Measurements from ENCODE around the gene AKIRIN2. TPM values are rescaled to one million over a fixed set of nuclear protein-coding genes. Genes with fewer than 3 reads are reported as not detected.

AKIRIN2 gene
- total RNA-seq, 1 donor from 2014 or later: 15.1 TPM

DNA sequence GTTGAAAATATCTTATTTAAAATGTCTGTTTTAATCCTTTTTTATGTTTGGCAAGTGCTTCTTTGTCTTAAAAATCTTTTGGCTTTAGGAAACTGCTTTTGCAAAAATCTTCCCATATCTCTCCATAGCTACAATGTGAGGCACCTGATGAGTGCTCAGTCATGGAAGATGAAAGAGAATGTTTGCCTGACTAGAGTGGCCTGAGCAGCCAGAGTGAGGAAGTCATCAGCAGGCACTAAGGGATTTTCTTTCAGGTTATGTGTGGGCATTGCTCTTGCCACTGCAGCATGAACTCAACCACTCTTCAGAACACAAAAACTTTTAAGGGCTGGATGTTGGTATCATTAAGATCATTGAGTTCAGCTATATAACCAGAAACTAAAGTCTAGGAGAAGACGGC, 47.9 kb downstream of the AKIRIN2 start:
- DNase-seq: no peak

DNA sequence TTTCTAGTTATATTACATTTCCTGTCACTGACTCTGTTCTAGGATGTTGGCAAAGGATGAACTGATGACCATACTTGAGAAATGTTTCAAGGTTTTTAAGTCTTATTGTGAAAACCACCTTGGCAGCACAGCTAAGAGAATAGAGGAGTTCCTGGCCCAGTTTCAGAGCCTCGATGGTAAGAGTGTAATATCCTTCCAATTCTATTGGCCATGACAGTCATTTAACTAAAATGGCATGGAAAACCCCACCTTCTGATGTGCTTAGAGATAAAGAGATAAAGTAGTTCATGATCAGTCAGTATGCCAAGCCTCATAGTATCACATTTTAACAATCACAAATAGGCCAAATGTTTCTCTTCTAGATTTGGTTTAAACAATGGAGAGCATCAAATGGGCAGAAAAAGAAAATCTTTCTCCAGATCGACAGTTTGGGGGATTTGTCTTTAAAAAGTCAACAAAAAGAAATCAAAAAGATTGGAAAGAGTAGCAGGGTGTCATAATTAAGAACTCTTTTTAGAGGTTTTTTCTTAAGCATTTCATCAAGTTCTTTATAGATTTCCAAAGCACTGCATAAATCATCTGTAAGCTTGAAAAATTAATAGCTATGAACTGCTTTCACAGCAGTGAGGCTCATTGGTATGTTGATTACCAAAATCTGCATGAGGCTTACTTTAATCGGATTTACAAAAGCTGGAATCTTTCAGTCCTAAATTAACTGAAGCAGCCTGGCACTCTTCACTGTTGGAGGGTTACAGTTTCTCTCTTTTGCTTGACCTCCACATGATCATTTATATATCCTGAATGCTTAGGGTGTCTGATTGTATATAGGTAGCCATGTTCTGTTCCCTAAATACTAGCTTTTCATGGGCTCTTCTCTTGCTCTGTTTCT, 48.7 kb downstream of the AKIRIN2 start:
- DNase-seq: no peak

DNA sequence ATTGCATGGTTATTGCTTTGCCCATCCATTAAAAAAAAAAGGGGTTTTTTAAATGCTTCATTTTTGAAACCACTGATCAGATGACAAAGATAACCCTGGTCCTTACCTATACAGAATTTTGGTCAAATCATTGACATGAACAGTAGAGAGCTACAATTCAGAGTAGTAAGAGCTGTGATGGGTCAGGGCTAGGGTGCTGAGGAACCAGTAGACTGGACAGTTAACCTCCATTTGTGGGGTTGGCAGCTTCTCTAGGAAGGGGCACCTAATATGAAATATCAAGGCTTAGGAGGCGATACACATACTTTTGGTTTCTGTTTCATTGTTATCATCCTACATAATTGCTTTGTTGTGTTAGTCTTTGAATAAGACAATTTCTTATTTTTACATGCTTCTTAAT, 57.0 kb downstream of the AKIRIN2 start:
- peak; percentile 11 for DNase-seq

DNA sequence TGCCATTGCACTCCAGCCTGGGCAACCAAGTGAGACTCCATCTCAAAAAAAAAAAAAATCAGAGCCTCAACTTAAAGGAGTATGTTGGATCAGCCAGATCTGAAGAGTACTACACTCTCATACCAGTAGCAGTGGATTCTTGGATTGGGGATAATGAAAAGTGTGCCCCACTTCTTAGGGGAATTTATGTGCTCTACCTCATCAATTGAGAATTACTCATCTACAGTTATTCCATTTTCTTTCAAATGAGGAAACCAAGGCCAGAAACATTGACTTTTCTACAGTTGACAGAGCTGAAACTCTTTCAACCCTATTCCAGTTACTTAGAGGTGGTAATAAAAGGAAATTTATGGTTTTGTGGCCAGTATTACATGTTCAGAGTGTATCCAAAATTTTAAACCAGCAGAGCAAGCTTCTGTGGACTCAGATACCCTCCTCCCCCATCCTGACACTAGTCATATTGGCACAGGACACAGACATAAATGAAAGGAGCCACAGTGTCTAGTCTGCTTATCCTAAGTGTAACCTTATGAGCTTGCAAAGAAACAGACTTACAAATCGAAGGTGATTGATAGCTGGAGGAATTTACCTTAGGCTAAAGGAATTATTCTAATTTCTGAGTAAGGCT, 60.9 kb downstream of the AKIRIN2 start:
- no peak for DNase-seq

DNA sequence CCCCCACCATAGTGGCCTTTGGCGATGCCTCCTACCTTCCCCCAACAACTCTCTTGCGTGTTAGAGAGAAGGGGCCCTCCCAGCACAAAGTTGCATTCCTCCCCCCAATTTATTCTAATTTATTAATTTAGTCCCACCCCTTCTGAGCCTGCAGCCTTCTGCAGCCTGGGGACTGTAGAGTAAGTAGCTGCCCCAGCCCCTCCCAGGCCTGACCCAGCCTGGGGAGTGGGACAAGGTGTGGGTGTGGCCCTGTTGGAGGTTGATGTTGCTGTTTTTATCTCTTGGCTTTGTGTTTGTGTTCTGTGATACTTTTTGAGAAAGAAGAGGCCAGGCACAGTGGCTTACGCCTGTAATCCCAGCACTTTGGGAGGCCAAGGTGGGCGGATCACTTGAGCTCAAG, 62.7 kb downstream of the AKIRIN2 start:
- no peak for DNase-seq

DNA sequence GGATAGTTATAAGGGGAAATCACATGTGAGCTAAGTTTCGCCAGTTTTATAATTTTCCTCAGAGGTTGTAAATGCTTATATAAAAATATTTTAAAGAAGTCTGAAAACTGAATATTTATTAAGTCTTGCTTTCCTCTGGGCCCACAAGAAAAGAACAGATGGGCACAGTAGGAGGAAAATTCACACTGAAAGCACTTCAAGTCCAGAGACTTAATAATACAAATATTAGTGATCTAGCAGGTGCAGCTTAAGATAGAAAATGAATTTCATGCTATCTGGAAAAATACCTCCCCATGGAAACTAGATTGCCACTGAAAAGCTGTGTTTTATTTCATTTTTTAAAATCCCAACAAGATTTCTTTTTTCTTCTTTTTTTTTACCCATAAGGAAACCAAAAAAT, 64.9 kb downstream of the AKIRIN2 start:
- DNase-seq: no peak

DNA sequence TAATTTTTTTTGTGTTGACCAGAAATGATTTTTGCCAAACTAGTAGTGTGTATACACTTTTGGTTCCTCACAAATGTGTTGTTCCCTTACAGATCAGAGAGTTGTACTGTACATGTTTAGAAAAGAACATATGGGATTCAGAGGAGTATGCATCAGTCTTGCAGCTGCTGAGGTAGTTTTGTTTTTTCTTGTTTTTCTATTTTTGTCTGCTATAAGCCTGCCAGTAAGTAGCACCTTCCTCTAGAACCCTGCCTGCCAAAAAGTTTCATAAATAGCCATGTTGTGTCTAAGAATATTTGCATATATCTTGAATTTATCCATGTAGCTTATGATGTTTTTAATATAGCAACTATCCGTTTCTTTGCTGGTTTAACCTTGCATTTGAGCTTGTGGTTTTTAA, 65.7 kb downstream of the AKIRIN2 start:
- no peak for DNase-seq

DNA sequence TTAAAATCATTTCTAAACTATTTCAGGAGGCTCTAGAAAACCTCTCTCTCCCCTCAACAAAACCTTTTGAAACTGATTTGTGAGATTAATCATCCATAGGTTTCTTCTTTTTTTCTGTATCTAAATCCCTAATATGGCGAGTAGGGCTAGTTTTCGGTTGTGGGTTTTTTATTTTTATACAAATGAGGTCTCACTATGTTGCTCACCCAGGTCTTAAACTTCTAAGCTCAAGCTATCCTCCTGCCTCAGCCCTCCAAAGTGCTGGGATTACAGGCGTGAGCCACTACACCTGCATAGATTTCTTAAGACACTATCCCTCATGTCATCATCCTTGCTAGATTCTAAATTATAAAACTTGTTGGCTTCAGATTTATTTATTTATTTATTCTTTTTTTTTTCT, 68.2 kb downstream of the AKIRIN2 start:
- DNase-seq: no peak

DNA sequence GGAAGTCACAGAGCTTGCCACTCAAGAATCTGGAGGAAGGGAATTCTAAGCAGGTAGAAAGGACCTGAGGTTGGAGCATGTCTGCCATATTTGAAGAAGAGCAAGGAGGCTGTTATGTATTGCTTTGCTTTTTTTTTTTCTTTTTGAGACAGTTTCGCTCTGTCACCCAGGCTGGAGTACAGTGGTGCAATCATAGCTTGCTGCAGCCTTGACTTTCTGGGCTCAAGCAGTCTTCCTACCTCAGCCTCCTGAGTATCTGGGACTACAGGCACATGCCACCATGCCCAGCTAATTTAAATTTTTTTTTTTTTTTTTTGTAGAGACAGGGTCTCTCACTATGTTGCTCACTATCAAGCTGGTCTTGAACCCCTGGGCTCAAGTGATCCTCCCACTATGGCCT, 71.3 kb downstream of the AKIRIN2 start:
- no peak for DNase-seq

DNA sequence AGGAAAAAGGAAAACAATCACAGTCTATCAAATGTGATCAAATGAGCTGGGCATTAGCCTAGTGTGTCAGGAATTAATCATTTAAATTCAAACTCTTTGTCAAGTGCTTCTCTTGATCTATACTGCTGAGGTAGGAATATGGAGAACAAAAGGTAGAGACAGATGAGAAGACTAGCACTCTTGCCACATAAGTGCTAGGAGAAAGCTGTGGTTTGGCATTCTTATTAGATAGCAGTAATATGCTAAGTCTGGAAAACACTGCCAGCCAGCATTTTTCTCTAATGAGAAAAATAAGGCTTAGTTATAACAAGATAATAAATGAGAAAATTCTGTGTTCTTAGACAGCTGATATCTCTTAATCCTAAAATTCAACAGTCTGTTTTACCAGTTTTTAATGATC, 73.2 kb downstream of the AKIRIN2 start:
- no peak for DNase-seq

DNA sequence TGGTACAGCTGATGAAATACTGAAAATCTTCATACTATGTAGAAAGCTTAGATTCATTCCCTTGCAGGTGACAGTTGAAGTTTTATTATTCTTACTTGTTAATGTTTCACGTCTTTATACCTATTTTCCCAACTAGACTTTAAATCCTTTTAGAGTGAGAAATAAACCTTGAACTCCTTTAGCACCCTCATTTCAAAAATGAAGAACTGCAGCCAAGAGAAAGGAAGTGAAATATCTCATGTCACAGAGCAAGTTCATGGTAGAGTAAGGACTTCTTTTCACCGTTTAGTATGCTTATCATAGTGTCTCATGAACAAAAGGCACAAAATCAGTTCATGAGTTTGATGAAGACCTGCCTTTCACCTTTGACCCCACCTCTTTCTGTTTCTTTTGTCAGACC, 73.6 kb downstream of the AKIRIN2 start:
- DNase-seq: no peak

Other genes starting within 250 kb of the AKIRIN2 start
- 26.2 and 31.2 TPM in 2 replicates for gene SLC35A1, start 229.3 kb downstream of the AKIRIN2 start, total RNA-seq
- gene RARS2, start 112.2 kb downstream of the AKIRIN2 start, total RNA-seq: 31.7 and 38.3 TPM in 2 replicates
- 12.9 and 19.9 TPM in 2 replicates for gene ORC3, start 112.1 kb downstream of the AKIRIN2 start, total RNA-seq